GM18508 (cell line): ENCODE data around the gene KRTAP10-1.
"Not testable (repeated sequence)": the region's sequence is repeated elsewhere in the genome, so short reads cannot be mapped to it uniquely, and the experiment has no call there.

Experiments
- ATAC-seq: cut with Tn5 transposase; IDR thresholded peaks from one replicate; pipeline ENCODE4 v1.9.1; 2021; ENCODE audit warnings: moderate number of reproducible peaks; ENCODE audit not compliant: insufficient read depth, unreplicated experiment

Gene KRTAP10-1

DNA sequence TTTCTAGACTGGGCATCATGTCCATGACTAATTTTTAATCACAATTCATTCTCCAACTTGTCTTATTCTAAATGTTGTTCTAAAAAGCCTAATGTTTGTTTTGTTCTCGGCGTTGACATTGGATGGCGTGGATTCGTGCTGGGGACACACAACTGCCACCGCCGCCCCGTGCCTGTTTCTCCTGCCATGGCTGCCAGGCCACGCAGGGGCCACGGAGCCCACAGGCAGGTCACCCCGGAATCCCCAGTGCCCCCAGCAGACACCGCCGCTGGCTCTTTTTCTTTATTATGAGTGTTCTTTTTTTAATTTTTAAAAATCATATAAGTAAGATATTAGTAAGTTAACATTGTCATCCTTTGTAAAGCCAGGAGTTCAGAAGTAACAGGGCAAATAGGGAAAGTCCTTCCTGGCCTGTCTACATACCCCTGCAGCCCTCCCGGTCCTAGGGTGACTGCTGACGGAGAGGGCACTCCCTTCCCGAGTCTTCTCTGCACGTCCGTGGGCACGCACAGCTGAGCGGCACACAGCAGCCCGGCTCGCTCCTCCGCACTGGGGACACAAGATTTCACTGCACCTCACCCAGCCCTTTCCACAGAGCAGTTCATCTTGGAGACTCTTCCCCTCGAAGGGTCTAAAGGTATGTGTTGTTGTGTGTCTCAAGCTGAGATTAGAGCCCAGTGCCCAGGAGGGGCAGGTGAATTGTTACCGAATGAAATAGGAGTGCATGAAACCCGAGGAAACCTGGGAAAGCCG, 32.1 kb downstream of the KRTAP10-1 start:
- no peak for ATAC-seq

DNA sequence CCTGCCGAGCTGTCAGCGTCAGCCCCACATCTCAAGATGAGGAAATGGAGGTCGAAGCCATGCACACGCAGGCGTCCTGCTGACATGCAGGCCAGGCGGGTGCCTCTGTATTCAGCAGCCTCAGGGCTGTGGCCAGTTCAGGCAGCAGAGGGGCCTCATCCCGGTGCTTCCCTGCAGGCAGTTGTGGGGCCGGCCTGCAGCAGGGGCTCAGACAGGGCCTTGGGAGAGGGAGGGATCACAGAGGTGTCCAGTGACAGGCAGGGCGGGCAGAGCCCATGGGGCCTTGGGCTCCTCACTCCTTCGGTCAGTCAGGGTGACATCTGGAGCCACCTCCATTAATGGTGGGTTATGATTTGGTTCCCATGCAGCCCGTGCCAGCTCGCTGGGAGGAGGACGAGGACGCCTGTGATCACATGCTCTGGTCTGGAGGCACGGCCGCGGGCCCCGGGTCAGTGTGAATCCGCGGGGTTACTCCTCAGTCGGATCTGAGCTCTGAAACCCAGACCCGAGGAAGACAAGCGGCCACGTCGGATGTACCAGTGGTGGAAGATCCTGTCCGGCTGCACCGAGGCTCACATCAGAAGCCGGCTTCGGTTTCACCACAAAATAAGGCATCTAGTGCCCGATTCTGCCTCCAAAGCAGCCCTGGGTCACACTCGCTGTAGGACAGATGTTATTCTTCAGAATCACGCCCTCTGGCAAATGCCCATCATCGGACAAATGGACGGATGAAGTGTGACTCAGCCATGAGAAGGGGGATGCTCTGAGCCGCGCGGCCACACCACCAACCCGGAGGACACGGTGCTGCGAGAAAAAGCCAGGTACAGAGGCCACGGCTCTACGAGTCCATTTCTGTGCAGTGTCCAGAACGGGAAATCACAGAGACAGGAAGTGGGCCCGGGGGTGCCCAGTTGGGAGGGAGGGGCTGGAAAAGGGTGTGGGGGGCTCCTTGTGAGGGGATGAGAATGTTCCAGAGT, 33.4 kb downstream of the KRTAP10-1 start:
- no peak for ATAC-seq

DNA sequence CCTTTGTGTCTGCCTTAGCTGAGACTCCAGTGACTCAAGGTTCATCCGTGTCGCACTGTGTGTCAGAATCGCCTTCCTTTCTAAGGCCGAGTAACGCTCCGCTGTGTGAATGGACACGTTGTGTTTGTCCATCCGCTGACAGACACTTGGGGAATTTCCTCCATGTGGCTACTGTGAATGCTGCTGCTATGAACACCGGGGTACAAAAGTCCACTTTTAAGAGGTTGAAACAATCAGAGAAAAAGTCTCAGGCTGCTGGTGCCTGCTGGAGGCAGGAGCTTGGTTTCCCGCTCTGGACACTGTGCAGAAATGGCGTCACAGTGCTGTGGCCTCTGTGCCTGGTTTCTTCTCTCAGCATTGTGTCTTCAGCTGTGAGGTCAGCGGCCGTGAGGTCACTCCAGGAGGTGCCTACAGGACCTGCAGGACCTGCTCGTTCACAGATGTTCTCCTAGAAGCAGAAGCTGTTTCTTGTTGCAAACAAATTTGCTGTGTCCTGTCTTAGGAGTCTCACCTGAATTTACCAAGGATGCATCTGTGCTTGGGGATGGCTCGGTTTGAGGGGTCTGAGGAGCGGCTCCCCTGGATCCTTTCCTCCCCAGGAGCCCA, 34.2 kb downstream of the KRTAP10-1 start:
- ATAC-seq, result no peak

DNA sequence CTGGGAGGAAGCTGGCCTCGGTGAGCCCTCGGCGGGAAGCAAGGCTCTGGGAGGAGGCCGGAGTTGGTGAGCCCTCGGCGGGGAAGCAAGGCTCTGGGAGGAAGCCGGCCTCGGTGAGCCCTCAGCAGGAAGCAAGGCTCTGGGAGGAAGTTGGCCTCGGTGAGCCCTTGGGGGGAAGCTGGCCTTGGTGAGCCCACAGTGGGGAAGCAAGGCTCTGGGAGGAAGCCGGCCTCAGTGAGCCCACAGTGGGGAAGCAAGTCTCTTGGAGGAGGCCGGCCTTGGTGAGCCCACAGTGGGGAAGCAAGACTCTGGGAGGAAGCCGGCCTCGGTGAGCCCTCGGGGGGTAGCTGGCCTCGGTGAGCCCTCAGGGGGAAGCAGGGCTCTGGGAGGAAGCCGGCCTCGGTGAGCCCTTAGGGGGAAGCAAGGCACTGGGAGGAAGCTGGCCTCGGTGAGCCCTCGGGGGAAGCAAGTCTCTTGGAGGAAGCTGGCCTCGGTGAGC, 36.0 kb downstream of the KRTAP10-1 start:
- ATAC-seq, result no peak

DNA sequence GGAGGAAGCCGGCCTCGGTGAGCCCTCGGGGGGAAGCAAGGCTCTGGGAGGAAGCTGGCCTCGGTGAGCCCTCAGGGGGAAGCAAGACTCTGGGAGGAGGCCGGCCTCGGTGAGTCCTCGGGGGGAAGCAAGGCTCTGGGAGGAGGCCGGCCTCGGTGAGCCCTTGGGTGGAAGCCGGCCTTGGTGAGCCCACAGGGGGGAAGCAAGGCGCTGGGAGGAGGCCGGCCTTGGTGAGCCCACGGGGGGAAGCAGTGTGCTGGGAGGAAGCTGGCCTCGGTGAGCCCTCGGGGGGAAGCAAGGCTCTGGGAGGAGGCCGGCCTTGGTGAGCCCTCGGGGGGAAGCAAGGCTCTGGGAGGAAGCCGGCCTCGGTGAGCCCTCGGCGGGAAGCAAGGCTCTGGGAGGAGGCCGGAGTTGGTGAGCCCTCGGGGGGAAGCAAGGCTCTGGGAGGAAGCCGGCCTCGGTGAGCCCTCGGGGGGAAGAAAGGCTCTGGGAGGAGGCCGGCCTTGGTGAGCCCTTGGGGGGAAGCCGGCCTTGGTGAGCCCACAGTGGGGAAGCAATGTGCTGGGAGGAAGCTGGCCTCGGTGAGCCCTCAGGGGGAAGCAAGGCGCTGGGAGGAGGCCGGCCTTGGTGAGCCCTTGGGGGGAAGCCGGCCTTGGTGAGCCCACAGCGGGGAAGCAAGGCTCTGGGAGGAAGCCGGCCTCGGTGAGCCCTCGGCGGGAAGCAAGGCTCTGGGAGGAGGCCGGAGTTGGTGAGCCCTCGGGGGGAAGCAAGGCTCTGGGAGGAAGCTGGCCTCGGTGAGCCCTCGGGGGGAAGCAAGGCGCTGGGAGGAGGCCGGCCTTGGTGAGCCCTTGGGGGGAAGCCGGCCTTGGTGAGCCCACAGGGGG, 36.7 kb downstream of the KRTAP10-1 start:
- not testable (repeated sequence) for ATAC-seq

DNA sequence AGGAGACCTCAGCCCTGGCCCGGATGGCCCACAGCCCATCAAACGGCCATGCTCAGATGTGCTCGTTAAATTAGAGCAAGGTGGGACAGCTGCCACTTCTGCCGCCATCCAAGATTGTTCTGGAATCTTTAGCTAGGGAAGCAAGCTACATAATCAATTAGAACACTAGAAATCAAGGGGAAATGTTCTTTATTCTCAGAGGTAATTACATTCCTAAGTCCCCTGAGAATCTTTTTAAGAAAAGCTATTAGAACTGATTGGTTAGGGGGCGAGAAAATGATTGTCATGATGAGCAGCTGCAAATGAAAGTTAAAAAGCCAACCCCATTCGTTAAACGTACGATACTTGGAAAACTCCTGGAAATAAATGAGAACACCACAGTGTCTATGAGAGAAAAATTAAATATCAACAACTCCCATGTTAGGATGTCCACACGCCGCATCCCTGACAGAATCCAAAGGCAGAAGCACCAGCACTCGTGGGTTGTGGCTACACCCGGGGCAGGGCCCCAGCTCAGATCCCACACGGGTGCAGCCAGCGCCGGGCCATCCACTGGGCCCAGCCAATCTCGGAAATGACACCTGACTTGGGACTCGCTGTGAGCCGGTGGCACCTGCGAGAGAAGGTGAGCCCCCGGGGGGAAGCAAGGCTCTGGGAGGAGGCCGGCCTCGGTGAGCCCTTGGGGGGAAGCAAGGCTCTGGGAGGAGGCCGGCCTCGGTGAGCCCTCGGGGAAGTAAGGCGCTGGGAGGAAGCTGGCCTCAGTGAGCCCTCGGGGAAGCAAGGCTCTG, 37.6 kb downstream of the KRTAP10-1 start:
- ATAC-seq, result no peak

DNA sequence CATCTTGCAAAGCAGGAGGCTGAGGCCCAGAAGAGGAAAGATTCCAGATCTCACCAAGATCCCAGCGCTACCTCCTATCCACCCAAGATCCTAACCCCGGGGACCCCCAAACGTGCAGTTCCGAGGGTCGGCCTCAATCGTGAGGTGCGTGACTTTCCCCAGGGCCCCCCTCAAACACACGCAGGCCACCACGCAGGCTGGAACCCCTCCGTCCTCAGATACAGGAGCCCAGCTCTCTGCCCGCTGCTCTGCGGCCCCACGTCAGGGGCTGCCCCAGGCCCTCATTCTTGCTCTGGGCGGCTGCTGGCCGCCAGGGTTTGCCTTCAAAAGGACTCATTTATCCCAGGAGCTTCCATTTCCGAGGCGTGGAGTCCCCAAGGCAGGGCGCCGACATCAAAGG, 39.9 kb downstream of the KRTAP10-1 start:
- no peak for ATAC-seq

DNA sequence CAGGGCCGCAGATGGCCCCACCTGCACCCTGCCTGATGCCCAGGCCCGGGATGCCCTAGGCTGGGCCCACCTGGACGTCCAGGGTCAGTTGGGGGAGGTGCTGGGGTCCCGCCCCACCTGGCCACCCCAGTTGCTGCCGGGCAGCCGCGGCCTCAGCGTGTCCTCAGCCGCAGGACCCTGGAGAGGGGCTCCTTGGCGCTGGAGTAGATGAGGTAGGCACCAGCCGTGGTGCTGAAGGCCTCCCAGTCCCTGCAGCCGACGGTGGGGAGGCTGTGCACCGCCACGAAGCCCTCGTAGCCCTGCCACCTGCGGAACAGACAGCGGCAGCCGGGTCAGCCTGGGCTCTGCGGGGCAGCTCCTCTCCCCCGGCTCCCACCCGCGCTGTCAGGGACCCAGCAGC, 40.4 kb downstream of the KRTAP10-1 start:
- no peak for ATAC-seq

DNA sequence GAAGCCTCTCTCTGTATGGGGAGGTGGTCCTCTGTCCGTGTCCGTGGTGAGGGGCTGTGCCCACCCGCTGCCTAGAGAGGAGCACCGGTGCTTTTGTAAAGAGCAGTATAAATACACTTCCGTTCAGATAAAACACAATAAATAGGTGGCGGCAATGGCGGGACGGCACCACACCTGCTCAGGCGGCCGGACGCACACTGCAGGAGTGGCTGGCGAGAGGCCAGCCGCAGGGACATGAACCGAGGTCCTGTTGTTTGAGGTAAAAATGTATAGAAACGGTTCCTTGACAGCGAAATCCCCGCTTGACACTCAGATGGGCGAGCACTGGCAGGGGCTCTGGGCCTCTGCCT, 40.8 kb downstream of the KRTAP10-1 start:
- ATAC-seq, result no peak

DNA sequence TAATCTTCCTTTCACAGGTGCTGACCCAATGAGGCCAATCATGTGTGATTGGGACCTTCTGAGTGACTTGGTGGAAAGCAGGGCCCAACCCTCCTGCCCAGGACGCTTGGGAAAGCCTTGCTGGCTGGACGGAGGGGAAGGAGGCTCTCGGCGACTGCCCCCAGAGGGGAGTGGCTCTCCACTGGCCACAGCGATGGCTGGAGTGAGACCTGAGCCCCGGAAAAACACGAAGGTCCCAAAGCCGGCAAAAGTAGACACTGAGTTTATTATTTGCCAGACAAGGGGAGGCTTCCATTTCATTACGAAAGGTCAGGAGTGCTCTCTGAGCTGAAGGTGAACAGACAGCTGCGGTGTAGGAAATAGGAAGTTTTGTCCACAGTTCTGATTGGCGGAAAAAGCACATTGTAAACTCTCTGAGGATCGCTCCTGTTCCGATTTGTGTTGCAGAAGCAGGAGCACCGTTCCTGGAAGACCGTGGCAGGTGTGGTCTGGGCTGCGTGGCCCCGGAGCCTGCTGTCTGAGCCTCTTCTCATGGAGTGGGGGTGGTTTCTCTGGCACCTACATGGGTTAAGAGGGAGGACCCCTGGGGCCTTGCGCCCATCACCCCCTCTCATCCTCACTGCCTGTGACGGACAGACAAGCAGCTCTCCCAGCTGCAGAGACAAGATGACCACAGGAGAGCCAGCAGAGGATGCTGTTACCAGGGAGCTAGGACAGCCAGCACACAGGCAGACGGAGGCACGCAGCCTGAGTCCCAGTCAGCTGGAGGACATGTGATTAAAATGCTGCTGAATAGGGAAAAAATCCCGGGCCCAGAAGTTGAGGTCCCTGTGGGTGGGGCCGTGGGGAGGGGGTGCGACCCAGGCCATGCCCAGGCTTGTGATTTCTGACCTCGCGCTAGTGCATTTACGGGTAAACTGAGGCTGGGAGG, 41.5 kb downstream of the KRTAP10-1 start:
- no peak for ATAC-seq

DNA sequence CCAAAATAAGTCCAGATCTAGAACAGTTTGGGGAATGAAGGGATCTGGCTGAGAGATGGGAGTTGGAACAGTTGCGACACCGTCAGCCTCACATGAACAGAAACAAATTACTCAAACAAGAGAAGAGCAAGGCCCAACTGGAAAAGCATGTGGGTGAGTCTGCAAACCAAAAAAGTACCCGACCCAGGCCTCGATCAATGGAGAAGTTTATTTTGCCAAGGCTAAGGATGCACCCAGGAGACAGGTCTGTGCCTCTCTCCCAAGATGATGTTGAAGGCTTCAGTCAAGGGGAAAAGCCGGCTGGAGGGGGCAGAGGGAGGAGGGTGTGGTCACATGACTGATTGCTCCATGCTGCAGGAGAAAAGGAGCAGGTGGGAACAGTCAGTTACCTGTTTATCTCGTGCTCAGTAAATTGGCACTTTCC, 42.3 kb downstream of the KRTAP10-1 start:
- no peak for ATAC-seq

DNA sequence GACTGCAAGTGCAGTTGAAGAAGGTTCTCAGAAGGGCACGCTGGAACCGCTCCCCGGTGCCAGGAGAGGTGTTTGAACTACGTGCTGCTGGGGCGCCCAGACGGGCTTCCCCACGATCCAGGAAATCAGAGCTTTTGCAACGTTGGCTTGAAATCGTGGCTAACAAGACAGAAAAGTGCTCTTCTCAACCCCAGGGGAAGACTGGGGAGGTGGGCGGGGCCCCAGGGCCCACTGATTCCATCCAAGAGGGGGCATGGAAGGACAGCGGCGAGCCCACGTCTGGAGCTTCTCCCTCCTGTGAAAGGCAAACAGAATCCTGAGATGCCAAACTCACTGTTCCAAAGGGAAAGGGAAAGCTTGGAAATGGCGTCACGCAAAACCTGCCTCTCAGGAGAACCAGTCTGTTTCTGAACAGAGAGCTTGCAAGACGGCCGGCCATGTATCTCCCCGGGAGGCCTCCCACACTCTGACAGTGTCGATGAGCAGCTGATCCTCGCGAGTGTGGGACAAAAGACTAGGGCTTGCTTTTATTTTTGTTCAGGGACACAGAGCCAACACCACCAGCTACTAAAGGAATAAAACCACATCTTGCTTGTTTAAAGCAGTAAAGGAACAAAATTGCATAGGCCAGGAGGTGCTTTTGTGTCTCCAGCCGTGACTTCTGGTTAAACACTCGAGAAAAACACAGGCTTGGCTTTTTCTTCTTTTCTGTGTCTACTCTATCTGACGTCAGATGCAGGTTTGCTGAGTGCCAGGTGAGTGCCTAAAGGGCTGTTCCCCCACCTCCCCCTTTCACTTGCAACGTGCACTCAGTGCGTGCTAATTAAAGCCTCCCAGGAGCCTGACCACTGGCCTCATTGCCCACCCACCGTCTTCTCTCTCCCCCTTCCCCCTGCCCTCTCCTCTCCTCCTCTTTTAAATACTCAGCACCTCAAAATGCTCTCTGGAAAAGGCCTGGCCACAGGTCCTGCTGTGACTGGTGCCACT, 43.1 kb downstream of the KRTAP10-1 start:
- ATAC-seq, result no peak

DNA sequence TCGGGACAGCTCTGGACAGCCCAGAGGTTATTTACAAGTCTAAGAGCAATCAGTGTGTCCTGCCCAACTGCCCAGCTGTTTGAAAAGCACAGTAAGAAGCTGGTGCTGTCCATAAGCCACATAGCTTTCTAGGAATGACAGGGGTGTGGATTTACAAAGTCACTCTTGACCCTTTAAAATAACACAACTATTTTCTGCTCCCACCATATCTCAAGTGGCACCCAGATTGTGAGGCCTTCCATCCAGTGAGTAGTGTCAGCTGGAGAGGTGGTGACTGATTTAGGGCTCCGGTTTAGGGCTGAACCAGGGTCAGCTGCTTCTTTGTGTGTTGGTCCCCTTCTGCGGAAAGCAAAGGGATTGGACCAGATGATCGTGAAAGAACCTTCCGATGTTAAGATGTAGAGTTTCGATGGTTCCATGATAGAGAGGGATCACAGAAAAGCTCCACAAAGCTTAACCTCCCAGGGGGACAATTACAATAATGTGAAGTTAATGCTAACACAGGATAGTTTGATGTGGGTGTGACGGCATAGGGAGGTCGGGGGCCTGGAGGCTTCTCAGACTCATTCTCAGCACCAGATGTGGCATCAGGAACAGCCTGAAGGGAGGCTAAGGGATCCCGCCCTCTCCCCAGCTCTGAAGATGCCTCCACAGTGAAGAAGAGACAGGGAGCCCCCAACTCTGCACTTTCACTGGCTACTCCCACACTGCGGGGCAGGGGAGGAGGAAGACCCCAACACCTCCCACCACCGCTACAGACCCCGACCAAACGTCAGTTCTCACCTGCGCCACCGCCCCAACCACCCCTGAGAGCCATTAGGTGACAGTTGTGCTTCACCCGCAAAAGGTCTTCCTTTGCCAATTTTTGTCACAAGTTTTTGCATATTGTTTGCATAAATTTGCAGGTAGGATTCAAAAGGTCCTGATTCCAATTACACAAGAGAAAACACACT, 44.1 kb downstream of the KRTAP10-1 start:
- ATAC-seq, result no peak

DNA sequence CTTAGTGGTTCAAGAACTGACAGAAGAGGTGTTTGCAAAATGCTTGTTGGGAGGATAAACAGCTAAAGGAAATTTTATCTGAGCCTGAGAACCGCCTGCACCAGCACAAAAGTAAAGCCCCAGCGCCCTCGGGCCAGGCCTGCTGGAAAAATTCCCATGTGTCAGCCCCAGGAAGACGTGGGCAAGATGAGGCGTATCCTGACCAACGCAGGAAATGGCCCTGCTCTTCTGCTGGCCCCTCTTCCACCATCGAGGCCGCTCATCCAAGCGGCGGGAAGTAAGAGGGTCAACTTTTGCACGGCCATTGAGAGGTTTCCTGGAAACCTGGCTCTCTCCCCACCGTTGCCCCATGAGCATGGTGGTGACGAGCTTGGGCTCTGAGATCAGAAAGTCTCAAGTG, 45.0 kb downstream of the KRTAP10-1 start:
- no peak for ATAC-seq

DNA sequence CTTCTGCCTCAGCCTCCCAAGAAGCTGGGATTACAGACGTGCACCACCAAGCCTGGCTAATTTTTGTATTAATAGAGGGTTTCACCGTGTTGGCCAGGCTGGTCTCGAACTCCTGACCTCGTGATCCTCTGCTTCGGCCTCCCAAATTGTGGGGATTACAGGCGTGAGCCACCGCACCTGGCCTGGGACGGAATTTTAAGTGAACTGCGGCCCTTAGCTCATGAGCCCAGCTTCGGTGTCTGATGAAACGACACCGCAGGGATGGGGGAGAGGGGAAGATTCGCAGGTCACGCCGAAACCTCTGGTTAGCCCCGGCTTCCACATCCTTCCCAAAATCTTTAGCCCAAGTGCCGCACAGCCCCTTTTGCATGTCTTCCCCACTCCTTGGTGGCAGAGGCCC, 45.6 kb downstream of the KRTAP10-1 start:
- ATAC-seq, result no peak
